Activated T-helper 17 cell treated with anti-CD3 and anti-CD28 coated beads, Interleukin-2, amount 50 U/mL, for 72 hours (primary cell): ENCODE measurements around the gene SCARF2. TPM values are rescaled to one million over a fixed set of nuclear protein-coding genes. Genes with fewer than 3 reads are reported as not detected.
A peak's percentile ranks its signal among the peaks of the same experiment; 100 is the strongest.
"Not testable (repeated sequence)": the region's sequence is repeated elsewhere in the genome, so short reads cannot be mapped to it uniquely, and the experiment has no call there.

Source experiments
- ATAC-seq: fragments of 150-1000 bp; cut with Tn5 transposase; replicated peaks from 2 replicates; pipeline ENCODE4 v1.10.0; 2021; ENCODE audit warnings: mild to moderate bottlenecking, moderate library complexity
- H3K27ac Mint-ChIP-seq: one replicate; pipeline ENCODE4 v1.8.0; 2022; ENCODE audit warnings: mixed read lengths
- H3K27me3 Mint-ChIP-seq: one replicate; pipeline ENCODE4 v1.8.0; 2022; ENCODE audit warnings: mixed read lengths
- H3K36me3 Mint-ChIP-seq: one replicate; pipeline ENCODE4 v1.8.0; 2022; ENCODE audit warnings: low read depth, mild to moderate bottlenecking, mixed read lengths
- H3K4me1 Mint-ChIP-seq: one replicate; pipeline ENCODE4 v1.8.0; 2022; ENCODE audit warnings: mixed read lengths
- H3K4me3 Mint-ChIP-seq: one replicate; pipeline ENCODE4 v1.8.0; 2022; ENCODE audit warnings: mild to moderate bottlenecking, mixed read lengths
- H3K9me3 Mint-ChIP-seq: one replicate; pipeline ENCODE4 v1.8.0; 2022; ENCODE audit warnings: mixed read lengths
- total RNA-seq, 2 donors: library from RNA; stranded (reverse); gene quantifications; one replicate each; pipeline ENCODE4 v1.2.3, GENCODE V29; 2022

SCARF2 gene
- total RNA-seq, 2 donors from 2014 or later = 0.43 to 1.5 TPM

DNA sequence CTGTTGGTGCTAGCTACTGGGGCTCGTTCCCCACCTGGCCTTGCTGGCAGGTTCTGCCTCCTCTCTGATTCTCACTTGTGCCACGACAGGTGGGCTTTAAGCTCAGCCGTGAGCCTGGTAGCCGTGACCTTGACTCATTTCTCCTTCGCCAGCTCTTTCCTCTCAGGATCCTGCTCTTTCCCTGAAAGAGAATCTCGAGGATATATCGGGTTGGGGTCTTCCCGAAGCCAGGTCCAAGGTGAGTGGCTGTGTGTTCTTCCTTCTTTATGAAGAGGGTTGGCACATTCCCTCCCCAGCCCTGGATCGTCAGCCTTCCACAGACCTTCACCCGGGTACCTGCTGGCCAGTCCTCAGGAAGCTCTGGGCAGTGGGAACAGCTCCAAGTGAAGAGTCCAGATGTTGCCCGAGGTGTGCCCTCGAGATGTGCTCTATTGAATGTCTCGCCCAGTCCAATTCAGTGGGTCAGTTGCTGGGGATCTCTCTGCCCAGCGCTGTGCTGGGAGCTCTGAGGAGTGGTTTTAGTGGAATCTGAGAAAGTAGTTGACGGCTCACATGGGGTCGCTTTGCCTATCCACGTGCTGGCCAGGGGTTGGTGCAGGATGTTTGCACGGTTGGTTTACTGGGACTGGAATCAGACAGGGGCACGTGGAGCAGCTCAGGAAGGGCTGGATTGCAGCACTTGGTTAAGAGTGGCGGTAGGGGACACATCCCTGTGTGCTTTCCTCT, 42.3 kb downstream of the SCARF2 start:
- Mint-ChIP-seq H3K4me3 (peak overlapping the region; percentile 86), H3K9me3 (no peaks in the 10 kb centered on the region), H3K27me3 (no peaks in the 10 kb centered on the region), H3K4me1 (peaks cover 6% of the 10 kb centered on the region), H3K36me3 (no peaks in the 10 kb centered on the region), H3K27ac (peak overlapping the region; percentile 89)
- ATAC-seq = no peak

DNA sequence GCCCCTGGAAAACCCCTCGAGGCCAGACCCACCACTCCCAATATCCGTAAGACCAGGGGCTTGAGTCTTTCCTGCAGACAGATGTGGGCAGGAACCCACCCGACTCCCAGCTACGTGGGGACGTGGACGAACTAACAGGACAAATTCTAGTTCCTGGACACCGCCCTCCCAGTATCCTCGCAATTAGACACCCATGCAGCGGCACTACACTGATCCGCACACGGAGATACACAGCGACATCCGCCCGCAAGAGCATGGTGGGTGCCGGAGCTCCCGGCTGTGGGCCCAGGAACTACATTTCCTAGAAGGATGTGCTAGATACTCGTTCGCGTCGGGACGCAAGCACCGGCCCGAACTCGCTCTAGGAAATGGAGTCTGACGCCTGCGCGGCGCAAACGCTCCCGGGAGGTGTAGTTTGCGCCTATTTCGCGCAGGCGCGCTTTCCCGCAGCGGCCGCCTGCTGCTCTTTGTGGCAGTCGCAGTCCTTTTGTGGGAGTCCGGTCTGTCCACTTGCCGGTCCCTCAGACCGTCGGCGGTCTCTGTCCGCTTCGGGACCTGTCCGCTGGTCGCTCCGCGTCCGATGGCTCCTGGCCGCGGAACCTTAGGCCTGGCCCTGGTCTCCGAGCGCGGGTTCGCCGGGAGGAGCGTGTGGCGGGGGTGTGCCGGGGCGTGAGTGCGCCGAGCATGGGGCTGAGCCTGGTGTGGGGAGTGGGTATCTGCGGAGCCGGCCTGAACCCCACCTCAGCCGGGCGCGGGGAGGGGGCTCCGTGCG, 43.7 kb downstream of the SCARF2 start, which contains the start of gene ZNF74:
TSS of gene ZNF74 (plus strand) at position 447 of the 772 bp plus-strand sequence. CDS start 478 bp downstream, outside the sequence.
- ATAC-seq = peak; percentile 94
- Mint-ChIP-seq H3K9me3 (no peaks in the 10 kb centered on the region), H3K4me1 (peaks cover 6% of the 10 kb centered on the region), H3K4me3 (peak within 1 kb of the TSS; percentile 86), H3K36me3 (no peaks in the 10 kb centered on the region), H3K27me3 (no peaks in the 10 kb centered on the region), H3K27ac (peak within 1 kb of the TSS; percentile 89)

DNA sequence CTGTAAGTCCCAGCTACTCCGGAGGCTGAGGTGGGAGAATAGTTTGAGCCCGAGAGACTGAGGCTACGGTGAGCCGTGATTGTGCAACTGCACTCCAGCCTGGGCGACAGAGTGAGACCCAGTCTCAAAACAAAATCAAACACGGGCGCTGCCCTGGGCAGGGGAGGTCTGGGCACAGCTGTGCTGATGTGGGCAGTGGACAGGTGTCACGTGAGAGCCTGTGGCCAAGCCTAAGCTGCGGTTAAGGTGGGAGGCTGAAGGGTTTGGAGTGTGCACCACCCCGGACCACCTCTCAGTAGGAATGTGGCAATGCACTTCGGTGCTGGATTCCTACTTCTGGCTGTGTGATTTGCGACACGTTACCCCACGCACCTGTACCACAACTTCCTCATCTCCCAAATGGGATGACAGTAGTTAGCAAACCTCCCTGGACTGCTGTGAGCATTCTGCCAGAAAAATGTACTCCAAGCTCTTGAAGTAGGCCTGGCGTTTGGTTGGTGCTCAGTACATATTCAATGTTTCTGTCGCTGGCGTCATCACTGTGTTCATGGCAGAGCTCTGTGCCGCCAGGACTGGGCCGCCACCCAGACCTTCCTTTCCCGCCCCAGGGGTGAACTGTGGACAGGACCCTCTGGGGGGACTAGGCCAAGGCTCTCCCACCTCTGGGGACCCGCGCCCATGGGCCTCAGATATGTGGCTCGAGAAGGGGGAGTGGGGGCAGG, 44.5 kb downstream of the SCARF2 start:
- Mint-ChIP-seq H3K36me3 (no peaks in the 10 kb centered on the region), H3K4me1 (peaks cover 6% of the 10 kb centered on the region), H3K27ac (peak overlapping the region; percentile 89), H3K4me3 (peak overlapping the region; percentile 86), H3K9me3 (no peaks in the 10 kb centered on the region), H3K27me3 (no peaks in the 10 kb centered on the region)
- no peak for ATAC-seq

- not testable (repeated sequence) for H3K27ac Mint-ChIP-seq, H3K9me3 Mint-ChIP-seq, H3K4me3 Mint-ChIP-seq, H3K27me3 Mint-ChIP-seq, ATAC-seq, H3K36me3 Mint-ChIP-seq, H3K4me1 Mint-ChIP-seq
Observed at GRCh38 chr22:20392365-20392881, 45.2 kb downstream of the SCARF2 start.

- ATAC-seq = no peak
- Mint-ChIP-seq H3K27ac (no peak overlapping the region), H3K36me3 (no peaks in the 10 kb centered on the region), H3K27me3 (no peaks in the 10 kb centered on the region), H3K4me3 (no peak overlapping the region), H3K4me1 (peaks cover 6% of the 10 kb centered on the region), H3K9me3 (no peaks in the 10 kb centered on the region)
Observed at GRCh38 chr22:20391222-20391621, 46.4 kb downstream of the SCARF2 start.

GRCh38 chr22:20390394-20390907, 47.2 kb downstream of the SCARF2 start:
- Mint-ChIP-seq H3K27me3 (no peaks in the 10 kb centered on the region), H3K36me3 (no peaks in the 10 kb centered on the region)

DNA sequence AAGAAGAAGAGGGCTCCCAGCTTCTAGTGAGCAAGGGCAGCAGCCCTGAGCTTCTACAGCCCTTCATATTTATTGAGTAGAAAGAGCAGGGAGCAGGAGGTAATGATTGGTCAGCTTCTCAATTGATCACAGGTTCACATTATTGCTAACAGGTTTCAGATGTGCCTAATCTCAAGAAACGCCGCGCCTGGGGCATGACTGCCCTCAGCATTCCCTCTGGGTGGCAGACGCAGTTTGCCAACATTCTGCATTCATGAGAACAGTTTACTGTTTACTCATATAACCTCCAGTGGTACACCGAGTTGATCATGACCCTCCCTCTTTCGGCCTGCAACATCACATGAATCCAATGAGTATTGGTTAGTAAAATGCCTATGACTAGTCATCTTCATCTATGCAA, 48.3 kb downstream of the SCARF2 start:
- Mint-ChIP-seq H3K27me3 (no peaks in the 10 kb centered on the region), H3K4me3 (no peak overlapping the region), H3K27ac (no peak overlapping the region), H3K4me1 (no peaks in the 10 kb centered on the region), H3K9me3 (no peaks in the 10 kb centered on the region), H3K36me3 (no peaks in the 10 kb centered on the region)
- ATAC-seq = no peak

More at GRCh38 chr22:20390394-20390907, 47.2 kb downstream of the SCARF2 start:
- no peak overlapping the region for H3K27ac Mint-ChIP-seq
- peaks cover 6% of the 10 kb centered on the region for H3K4me1 Mint-ChIP-seq
- no peaks in the 10 kb centered on the region for H3K9me3 Mint-ChIP-seq
- no peak overlapping the region for H3K4me3 Mint-ChIP-seq
- ATAC-seq = no peak

GRCh38 chr22:20388200-20388599, 49.4 kb downstream of the SCARF2 start:
- Mint-ChIP-seq H3K4me3 (no peak overlapping the region), H3K27ac (no peak overlapping the region), H3K27me3 (no peaks in the 10 kb centered on the region), H3K4me1 (no peaks in the 10 kb centered on the region), H3K36me3 (no peaks in the 10 kb centered on the region), H3K9me3 (no peaks in the 10 kb centered on the region)
- ATAC-seq = no peak

DNA sequence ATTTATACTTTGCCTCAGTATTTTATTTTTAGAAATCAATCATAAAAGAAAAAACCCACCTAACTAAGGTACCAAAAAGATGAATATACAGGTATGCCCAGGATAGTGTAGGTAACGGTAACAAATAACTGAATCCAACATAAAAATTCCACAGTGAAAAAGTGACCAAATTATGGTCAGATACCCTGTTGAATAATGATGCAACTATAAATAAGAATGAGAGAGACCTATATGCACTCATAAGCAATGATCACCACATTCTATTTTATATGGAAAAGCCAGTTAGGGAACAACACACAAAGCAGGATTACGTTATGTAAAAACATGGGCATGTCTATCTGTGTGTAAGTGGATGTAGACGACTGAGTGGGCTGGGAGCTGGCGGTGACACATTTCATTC, 50.7 kb downstream of the SCARF2 start:
- no peak overlapping the region for H3K27ac Mint-ChIP-seq
- H3K36me3 Mint-ChIP-seq = no peaks in the 10 kb centered on the region
- no peaks in the 10 kb centered on the region for H3K27me3 Mint-ChIP-seq
- H3K4me1 Mint-ChIP-seq = no peaks in the 10 kb centered on the region
- H3K4me3 Mint-ChIP-seq = no peak overlapping the region
- H3K9me3 Mint-ChIP-seq = no peaks in the 10 kb centered on the region
- no peak for ATAC-seq

DNA sequence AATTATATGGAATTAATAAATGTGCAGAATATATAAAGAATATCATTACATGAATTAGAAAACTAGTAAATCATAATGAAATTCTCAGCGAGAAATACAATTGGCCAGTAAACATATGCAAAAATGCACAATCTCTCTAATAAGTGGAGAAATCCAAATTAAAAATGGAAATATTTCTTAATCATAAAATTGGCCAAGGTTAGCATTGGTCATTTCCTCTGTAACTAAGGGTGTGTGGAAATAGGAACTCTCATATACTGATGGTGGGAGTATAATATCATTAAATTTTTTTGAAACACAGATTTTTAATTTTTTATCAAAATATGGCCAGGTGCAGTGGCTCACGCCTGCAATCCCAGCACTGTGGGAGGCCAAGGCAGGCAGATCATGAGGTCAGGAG, 51.3 kb downstream of the SCARF2 start:
- ATAC-seq = no peak
- Mint-ChIP-seq H3K36me3 (no peaks in the 10 kb centered on the region), H3K27me3 (no peaks in the 10 kb centered on the region), H3K9me3 (no peaks in the 10 kb centered on the region), H3K27ac (no peak overlapping the region), H3K4me3 (no peak overlapping the region), H3K4me1 (no peaks in the 10 kb centered on the region)

DNA sequence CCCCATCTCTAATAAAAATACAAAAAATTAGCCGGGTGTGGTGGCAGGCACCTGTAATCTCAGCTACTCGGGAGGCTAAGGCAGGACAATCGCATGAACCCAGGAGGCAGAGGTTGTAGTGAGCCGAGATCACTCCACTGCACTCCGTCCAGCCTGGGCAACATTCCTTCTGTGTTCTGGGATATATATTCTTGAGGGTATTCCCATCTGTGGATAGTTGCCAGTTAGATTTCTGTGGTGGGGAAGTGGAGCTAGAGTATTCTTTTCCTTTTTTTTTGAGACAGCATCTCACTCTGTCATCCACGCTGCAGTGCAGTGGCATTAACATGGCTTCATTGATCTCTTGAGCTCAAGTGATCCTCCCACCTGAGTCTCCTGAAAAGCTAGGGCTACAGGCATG, 52.8 kb downstream of the SCARF2 start:
- Mint-ChIP-seq H3K36me3 (no peaks in the 10 kb centered on the region), H3K4me3 (no peak overlapping the region), H3K27ac (no peak overlapping the region), H3K27me3 (no peaks in the 10 kb centered on the region), H3K9me3 (no peaks in the 10 kb centered on the region), H3K4me1 (no peaks in the 10 kb centered on the region)
- no peak for ATAC-seq

DNA sequence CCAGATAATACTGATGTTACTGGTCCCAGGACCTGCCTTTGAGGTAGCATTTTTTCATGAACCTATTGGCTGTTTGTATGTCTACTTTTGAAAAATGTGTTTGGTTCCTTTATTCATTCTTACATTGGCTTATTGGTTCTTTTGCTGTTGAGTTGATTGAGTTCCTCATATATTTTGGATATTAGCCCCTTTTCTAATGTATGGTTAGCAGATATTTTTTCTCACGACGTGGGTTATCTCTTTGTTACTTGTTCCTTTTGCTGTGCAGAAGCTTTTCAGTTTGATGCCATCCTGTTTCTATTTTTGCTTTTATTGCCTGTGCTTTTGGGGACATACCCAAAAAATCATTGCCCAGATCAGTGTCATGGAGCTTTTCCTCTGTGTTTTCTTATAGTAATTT, 53.5 kb downstream of the SCARF2 start:
- Mint-ChIP-seq H3K27ac (no peak overlapping the region), H3K9me3 (no peaks in the 10 kb centered on the region), H3K4me3 (no peak overlapping the region), H3K27me3 (no peaks in the 10 kb centered on the region), H3K4me1 (no peaks in the 10 kb centered on the region), H3K36me3 (no peaks in the 10 kb centered on the region)
- no peak for ATAC-seq

- Mint-ChIP-seq H3K9me3 (no peaks in the 10 kb centered on the region), H3K4me3 (no peak overlapping the region), H3K36me3 (no peaks in the 10 kb centered on the region), H3K27me3 (no peaks in the 10 kb centered on the region), H3K4me1 (no peaks in the 10 kb centered on the region), H3K27ac (no peak overlapping the region)
- ATAC-seq = no peak
Observed at GRCh38 chr22:20383538-20383937, 54.1 kb downstream of the SCARF2 start.

- no peaks in the 10 kb centered on the region for H3K9me3 Mint-ChIP-seq
- H3K36me3 Mint-ChIP-seq = no peaks in the 10 kb centered on the region
- no peak for ATAC-seq
- H3K4me1 Mint-ChIP-seq = no peaks in the 10 kb centered on the region
- H3K27ac Mint-ChIP-seq = no peak overlapping the region
- H3K27me3 Mint-ChIP-seq = no peaks in the 10 kb centered on the region
- H3K4me3 Mint-ChIP-seq = no peak overlapping the region
Observed at GRCh38 chr22:20380486-20380885, 57.1 kb downstream of the SCARF2 start.
